GM21825 (cell line): ENCODE data around the gene TMEM145.

Experiments used
- ATAC-seq: cut with Tn5 transposase; IDR thresholded peaks from one replicate; pipeline ENCODE4 v1.9.1; 2021; ENCODE audit warnings: mild to moderate bottlenecking, moderate library complexity; ENCODE audit not compliant: unreplicated experiment

The TMEM145 gene

DNA sequence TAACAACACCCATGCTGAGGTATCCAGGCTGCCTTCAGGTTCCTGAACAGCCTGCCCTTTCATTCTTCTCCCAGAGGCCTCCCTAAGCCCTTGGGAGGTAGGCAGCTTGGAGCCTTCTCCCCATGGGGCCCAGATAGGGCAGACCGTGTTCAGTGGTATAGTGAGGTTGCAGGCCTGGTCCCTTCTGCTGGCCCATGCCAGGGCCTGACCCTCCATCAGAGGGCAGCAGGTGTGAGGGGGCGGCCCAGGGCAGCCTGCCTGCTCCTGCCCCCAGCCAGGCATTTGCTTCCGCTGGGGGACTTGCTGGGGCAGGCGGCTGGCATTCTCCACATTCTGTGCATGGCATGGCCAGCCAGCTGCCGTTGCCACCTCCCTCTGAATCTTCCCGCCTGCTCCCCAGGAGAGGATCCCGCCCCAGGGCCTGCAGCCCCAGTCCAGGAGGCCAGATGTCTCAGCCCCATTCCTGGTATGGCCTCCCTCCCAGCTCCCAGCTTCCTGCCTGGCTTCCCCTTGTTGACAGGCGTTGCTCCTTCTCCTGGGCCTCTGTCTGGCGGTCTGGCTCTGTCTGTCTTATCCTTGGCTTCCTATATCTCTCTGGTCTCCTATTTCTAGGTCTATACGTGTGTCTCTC is 35.2 kb upstream of the TMEM145 start:
- ATAC-seq: no peak

DNA sequence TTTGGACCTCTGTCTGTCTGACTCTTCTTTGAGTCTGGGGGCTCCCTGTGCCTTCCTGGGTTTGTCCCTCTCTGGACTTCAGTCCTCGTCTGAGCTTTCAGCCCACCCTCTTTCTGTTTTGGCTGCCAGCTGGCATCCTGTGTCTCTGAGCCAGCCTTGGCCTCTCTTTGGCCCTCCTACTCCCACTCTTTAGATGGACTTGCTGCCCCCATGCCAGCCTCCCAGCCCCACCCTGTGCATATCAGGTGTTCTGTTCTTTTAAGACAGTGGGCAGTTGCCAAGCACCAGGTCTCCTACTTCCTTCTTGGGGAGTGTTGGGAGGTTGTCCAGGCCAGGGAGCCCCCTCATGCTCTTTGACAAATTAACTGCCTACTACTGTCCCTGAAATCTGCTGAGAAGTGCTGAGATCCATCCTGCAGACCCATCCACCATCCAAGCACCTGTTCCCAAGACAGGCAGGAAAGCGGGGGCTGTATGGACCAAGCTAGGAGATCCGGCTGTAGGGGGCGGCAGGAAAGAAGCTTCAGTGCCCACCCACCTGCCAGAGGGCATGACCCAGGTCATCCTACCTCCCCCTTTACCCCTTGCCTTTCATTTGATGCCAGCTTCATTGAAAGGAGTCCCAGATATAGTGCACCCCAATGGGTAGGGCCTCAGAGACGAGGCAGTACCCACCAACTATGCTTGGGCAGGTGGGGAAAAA is 34.5 kb upstream of the TMEM145 start:
- no peak for ATAC-seq

DNA sequence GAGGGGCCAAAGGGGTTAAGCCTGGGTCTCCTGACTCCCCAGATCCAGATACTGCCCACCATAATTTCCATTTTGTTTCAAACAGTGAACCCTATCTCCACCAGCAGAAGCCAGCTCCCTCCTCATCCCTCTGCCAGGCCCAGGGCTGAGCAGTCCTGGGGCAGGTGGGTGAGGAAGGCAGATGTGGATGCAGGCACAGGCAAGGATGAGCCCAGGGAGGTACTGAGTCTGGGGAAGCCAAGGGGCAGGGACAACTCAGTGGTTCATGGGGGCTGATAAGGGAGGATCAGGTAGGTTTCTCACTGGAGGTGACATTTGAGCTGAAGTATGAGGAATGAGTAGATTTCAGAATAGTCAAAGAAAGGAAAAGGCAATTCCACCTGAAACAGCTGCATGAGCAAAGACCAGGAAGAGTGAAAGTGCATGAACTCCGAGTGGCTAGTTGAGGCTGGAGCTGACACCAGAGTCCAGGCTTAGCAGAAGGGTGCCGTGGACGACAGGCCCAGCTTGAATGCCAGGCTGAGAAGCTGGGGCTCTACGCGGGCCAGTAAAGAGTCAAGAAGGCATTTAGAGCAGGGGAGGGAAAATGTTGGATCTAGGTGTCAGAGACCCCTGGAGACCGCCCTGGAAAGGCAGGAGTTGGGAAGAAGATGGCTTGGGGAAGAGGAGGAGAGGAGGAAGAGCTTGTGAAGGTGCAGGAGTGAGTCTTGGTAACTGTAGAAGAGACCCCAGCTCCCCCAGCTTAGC is 33.8 kb upstream of the TMEM145 start:
- ATAC-seq: no peak

DNA sequence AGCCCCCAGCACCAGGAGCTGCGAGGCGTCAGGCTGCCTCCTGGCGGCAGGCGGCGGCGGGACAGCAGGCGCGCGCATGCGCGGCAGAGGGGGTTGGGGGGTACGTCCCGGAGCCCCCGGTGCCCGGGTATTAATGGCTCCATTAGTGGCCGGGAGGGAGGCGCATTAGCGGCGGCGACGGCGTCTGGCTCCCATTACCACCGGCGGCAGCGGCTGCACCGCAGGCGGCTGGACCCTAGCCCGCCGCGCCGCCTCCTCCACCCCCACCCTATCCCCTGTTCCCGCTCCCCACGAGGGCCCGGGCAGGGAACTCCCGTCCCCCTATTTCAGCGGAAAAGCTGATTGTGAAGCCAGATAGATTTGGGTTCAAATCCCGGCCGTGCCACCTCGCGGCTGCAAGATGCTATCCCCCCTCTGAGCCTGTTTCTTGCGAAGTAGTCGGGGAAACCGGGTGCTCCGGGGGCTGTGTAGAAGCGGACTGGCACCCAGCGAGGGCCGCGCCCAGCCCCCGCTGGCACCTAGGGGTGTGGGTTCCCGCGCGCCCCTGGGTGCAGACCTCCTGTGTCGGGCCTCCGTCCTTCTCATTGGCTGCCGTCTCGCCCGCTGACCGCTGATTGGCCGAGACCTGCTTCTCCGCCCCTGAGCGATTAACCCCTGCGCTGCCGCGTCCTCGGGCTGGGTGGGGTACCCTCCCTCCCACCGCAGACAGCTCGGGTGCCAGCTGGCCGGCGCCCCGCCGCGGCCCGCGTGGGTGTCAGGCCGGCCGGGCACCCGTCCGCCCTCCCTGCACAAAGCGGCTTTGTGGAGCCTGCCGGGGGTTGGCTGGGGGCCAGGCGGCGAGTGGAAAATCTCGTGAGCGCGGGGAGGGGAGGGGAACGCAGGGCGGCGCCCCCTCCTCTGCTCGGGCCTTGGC is 33.0 kb upstream of the TMEM145 start:
- ATAC-seq: peak; percentile 25

DNA sequence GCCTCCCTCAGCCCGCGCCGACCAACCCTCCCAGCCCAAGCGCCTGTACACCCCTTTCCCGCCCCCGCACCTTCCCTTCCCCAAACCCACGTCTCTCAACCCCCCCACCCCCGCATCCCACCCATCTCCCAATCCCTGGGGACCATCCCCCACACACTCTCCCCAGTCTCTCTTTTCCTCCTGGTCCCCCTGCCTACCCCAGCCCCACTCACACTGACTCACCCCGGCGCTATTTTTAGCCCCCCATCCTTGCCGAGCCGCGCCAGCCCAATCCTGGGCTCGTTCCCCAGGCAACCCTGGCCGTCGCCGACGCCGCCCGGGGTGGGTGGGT is 32.3 kb upstream of the TMEM145 start:
- no peak for ATAC-seq

DNA sequence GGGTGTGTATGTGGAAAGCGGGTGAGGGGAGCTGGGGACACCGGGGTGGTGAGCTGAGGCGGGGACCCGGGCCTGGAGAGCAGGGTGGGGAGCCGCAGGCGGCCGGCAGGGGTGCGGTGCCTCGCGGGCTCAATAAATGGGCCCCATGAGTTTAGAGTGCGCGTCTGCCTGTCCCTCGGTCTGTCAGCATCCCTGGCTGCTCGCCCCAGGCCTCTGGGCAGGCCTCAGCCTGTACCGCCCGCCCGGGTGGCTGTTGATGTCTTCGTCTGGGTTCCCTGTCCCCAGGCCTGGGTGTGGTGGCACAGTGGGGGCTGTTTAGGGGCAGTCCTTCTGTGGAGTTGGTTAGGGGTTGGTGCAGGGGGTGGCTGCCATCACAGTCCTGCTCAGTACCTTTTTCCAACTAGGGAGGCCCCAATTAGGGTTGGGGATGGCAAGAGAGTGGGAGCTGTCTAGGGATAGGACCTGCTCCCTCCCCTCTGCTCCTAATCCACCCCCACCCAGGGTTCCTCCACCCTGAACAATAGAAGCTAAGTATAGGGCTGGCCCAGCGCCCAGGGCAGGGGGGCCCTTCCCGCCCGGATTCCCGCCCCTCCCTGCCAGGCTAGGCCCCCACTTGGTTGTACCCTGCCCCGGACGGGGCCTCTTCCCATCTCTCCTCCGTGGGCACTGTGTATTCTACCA is 31.8 kb upstream of the TMEM145 start:
- no peak for ATAC-seq

DNA sequence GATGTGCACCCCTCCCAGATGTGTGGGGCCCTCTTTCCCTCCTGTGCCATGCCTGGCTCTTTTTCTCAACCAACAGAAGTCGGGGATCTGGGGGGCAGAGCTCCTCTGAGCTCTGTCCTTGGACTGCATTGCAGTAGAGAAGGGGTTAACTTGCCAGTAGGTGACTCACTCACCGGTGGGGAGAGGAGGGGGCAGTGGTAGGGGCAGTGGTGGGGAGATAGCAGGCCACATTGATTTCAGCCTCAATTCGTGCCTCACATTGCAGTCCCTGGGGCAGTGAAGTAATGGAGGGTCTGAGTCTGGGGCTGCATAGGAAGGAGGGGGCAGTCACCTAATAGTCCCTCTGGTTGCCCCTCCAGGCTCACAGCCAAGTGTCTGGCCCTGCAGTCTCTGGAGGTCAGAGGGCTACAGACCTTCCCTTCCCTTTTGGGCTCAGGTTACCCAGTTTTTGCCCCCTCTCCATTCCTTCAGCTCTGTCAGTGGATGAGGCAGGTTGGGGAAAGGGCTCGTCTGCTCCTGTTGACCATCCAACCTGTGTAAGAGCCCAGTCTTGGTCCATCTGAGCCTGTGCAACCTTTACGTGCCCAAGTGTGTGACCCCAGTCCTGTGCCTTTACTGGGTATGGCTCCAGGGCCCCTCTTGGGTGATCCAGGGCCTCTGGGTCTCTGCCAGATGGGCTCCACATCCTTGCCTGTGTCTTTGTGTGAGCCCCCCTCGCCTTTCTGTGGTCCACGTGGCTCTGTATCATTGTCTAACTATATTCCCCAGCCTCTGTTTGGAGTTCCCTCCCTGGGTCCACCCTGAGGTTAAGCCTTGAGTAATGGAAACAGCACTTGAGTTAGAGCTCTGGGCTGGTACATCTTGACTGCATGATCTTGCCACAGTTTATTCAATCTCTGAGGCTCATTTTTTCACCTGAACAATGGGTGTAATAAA is 31.0 kb upstream of the TMEM145 start:
- no peak for ATAC-seq

DNA sequence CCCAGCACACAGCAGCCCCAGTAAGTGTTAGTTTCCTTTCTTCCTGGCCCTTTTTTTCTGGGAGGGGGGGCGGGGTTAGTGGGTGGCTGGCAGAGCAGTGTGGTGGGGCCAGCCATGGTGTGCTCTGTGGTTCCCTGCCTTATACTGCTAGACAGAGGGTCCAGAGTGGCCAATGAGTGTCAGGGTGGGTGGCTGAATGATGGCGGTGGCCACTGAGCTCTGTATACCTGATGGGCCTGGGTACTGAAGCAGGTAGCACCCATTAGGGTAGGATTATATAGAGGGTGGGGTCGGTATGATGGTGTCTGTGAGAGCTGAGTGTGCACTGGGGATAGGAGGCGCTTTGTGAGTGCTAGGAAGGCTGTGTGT is 30.3 kb upstream of the TMEM145 start:
- ATAC-seq: no peak

DNA sequence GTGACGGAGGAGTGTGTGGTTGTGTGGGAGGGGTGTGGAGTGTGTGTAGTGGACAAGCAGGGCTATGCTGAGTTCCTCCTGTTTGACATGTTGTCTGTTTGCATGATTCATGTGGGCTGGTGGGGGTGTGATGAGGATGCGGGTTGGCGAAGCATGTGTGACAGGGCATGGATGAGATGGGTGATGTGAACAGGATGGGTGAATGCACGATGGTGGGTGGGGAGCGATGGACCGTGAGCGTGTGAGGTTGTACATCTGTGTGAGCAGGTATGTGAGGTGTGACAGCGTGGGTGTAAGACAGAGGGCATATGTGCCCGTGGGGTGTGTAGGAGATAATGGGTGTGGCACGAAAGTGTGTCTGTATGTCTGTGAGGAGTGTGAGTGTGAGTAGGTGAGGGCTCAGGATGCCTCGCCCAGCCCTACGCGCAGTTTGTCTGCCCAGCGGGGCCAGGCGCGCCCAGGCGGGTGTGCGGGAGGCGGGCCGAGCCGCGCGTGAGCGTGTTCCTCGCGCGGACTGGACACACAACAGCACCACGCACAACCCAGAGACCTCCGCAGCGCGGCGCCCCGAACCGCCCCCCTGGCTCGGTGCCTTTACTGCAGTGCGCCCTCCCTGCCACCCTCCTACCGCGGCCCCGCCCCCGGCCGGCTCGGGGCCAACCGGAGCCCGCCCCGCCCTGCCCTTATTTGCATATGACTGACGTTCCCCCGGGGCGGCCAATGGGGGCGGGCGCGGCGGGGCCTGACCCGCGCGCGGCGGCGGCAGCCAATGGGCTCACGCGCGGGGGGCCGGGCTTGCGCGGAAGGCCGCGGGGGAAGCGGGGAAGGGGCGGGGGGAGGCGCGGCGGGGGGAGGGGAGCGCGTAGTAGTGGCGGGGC is 29.7 kb upstream of the TMEM145 start:
- ATAC-seq: peak; percentile 43

DNA sequence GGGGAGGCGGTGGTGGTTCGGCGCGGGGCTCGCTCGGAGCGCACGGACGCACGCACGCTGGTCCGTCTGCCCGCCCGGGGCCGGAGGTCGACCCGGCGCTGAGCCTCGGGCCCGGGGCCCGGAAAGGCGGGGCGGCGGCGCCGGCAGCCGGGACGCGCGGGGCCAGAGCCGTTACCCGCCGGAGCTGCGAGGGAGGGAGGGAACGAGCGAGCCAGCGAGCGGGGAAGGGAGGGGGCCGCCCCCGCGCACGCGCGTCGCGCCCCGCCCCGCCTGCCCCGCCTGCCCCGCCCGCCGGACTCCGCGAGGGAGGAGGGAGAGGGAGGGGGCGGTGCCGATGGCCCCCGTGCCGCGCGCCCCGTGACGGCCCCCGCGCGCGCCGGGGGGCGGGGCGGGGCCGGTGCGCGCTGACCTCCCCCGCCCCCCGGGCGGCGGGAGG is 29.0 kb upstream of the TMEM145 start:
- peak; percentile 28 for ATAC-seq

DNA sequence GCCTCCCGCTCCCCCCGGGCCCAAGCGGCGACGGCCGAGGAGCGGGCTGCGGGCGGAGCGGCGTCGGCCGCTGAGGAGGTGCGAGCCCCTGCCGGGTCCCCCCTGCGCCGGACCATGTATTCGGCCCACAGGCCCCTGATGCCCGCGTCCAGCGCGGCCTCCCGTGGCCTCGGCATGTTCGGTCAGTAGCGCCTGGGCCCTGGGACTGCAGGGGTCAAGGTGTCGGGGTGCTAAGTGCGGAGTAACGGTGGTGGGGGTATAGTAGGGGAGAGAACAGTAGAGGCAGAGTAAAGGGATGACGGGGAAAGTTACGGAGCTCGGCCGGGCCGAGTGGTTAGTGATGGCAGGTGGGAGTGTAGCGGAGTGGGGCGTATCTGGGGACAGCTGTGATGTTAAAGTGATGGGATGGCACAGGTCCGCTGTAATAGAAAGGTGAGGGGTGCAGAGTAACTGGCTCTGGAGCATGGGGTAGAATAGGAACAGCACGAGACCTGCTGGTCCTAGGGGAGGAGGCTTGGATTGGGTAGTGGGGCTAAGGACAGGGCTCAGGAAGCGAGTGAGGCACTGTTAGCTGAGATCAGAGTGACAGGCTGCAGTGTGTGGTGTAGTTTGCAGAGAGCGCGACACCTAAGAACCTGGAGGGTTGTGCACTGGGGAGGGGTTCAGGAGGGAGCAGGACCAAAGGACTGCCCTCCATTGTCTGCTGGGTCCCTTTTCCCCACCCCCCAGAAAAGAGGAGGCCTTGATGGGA is 28.3 kb upstream of the TMEM145 start:
- no peak for ATAC-seq

DNA sequence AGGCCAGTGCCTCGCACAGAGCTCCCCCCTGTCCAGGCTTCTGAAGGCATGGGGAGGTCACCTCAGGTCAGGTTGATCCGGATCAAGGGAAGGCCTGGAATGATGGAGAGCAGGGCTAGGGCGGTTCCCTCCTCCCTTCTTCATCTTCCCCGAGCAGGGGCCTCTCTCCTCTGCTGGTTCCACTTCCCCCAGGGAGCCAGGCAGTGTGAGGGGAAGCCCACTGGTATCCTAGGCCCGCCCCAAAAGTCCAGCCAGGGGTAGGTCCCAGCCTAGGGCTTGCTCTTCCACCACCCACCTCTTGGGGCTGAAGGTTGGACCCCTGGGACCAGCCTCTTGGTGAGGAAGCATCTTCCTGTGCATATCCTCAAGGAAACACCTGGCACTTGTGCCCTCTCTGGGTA is 27.6 kb upstream of the TMEM145 start:
- no peak for ATAC-seq

DNA sequence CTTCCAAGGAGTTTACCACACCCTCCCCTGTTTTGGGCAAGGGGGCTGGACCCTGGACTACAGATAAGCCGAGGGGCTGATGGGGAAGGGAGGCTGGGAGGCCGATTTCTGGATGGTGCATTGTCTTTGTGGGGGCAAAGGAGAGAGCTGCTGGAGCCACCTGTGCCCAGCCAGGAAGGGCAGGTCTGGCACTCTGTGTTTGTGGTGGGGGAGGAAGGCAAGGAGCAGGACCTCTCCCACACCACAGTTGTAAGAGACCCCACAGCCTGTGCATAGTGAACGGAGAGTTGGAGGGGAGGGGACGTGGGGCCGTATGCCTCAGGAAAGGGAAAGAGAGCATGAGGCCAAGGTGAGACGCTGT is 27.1 kb upstream of the TMEM145 start:
- no peak for ATAC-seq

DNA sequence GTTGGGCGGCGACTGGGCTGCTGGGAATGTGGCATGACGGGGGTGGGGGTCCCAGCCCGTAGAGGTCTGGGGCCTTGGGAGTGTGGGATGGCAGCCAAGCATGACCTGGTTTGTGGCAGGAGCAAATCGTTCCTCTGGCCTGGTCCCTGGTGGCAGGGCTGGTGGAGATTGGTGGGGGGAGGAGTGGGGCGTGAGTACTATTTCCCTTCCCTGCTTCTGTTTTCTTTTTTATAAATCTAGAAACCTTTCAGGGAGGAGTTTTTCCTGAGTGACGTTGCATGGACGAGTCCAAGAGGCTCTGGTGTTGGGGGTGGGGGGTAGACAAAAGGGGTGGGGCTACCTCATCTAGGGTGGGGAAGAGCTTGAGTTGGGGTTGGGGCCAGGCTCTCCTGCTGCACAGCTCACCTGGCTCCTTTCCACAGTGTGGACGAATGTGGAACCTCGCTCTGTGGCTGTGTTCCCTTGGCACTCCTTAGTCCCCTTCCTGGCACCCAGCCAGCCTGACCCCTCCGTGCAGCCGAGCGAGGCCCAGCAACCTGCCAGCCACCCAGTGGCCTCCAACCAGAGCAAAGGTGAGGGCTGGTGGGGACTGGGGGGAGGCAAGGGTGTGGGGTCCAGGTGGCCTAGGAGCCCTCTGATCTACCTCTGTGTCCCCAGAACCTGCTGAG is 26.6 kb upstream of the TMEM145 start:
- ATAC-seq: no peak

DNA sequence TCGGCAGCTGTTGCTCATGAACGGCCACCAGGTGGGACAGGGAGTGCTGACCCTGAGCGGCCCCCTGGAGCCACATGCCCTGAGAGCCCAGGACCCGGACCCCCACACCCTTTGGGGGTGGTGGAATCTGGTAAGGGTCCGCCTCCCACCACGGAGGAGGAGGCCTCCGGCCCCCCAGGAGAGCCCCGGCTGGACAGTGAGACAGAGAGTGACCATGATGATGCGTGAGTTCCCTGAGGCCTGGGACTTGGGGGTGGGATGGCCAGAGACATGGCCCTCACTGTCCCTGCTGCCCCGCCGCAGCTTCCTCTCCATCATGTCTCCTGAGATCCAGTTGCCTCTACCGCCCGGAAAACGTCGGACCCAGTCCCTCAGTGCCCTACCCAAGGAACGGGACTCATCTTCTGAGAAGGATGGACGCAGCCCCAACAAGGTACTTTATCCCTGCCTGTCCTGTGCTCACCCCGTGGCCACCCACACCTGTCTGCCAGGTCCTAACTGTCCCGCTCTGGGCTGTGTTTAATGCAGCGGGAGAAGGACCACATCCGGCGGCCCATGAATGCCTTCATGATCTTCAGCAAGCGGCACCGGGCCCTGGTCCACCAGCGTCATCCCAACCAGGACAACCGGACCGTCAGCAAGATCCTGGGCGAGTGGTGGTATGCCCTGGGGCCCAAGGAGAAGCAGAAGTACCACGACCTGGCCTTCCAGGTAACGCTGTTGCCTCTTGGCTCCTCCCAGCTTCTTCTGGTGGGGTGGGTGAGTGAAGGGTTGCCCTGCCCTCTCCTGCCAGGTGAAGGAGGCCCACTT is 25.9 kb upstream of the TMEM145 start:
- ATAC-seq: no peak

DNA sequence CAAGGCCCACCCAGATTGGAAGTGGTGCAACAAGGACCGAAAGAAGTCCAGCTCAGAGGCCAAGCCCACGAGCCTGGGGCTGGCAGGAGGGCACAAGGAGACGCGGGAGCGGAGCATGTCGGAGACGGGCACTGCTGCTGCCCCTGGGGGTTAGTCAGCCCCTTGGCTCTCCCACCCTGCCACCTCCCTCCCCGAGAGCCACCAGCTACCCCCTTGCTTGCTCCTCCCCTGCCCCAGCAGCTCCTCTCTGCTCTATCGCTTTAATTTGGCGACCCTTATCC is 25.3 kb upstream of the TMEM145 start:
- ATAC-seq: no peak

DNA sequence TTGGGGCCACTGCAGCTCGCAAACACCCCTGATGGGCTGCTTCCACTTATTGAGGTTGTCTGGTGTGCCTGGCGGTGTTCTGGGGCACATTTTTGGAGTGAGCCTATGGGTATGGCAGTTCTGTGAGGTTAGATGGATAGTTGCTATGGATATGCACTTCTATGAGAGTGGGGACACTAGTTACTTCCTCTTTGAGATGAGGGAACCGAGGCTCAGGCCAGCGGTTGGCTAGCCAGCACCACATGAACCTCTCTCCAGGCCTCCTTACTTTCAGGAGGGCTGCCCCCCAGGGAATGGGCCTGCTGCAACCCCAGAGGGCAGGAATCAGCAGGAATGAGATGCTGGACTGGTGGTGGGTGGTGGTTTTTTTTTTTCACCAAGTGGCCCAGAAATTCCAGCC is 24.7 kb upstream of the TMEM145 start:
- ATAC-seq: no peak
